CD4-positive, alpha-beta T cell (primary cell): ENCODE data around the gene ZNF581. TPM values are rescaled to one million over a fixed set of nuclear protein-coding genes. Genes with fewer than 3 reads are reported as not detected.

ENCODE experiments used
- ATAC-seq: fragments of 200-7000 bp; cut with Tn5 transposase; one replicate; pipeline ENCODE4 v1.10.0; 2022; ENCODE audit warnings: mild to moderate bottlenecking; ENCODE audit not compliant: poor library complexity
- CTCF ChIA-PET: fragments of 350-600 bp; sonication (Branson Sonifier 250); formaldehyde crosslinking; loops from one replicate; lab custom pipeline; 2021; ENCODE audit warnings: antibody characterized with exemption, inconsistent platforms; lab: Charles Lee
- POLR2A ChIA-PET: fragments of 350-600 bp; sonication (Branson Sonifier 250); formaldehyde crosslinking; loops from one replicate; lab custom pipeline; 2021; ENCODE audit warnings: antibody characterized with exemption, inconsistent platforms; lab: Charles Lee
- DNase-seq, 14 experiments: peaks; one replicate each; pipeline ENCODE4 v3.0.0-alpha.2; 2013 to 2020; ENCODE audit warnings: mixed read lengths in 2 of 14
- H3K27ac ChIP-seq, 2 donors: one replicate each; pipeline versions ENCODE4 v1.5.1 to v1.7.0; 2013; ENCODE audit warnings: low read length in 2 of 2, low read depth in 1 of 2, mild to moderate bottlenecking in 1 of 2
- H3K27me3 ChIP-seq, 2 experiments: 1 replicate in 1 of 2; 2 replicates in 1 of 2; pipeline versions ENCODE4 v1.6.1 to v1.7.0; 2013; ENCODE audit warnings: low read length in 2 of 2, control low read depth in 1 of 2, mild to moderate bottlenecking in 1 of 2, moderate library complexity in 1 of 2; ENCODE audit not compliant: insufficient read depth in 2 of 2, control insufficient read depth in 1 of 2
- H3K36me3 ChIP-seq: one replicate; pipeline ENCODE4 v1.6.1; 2013; ENCODE audit warnings: low read length, control low read depth; ENCODE audit not compliant: insufficient read depth
- H3K4me1 ChIP-seq: one replicate; pipeline ENCODE4 v1.6.1; 2013; ENCODE audit warnings: low read length, control low read depth; ENCODE audit not compliant: insufficient read depth
- H3K4me3 ChIP-seq: one replicate; pipeline ENCODE4 v1.5.1; 2013; ENCODE audit warnings: mild to moderate bottlenecking, low read length, moderate library complexity
- H3K9me3 ChIP-seq, 2 experiments: 1 replicate in 1 of 2; 2 replicates in 1 of 2; pipeline versions ENCODE4 v1.6.1 to v1.7.0; 2013; ENCODE audit warnings: low read length in 2 of 2, mild to moderate bottlenecking in 2 of 2, control low read depth in 1 of 2, moderate library complexity in 1 of 2; ENCODE audit not compliant: control insufficient read depth in 1 of 2, insufficient read depth in 1 of 2
- H3K27ac Mint-ChIP-seq: one replicate; pipeline ENCODE4 v1.8.0; 2020; ENCODE audit warnings: mixed read lengths
- H3K27me3 Mint-ChIP-seq: one replicate; pipeline ENCODE4 v1.8.0; 2021; ENCODE audit warnings: mixed read lengths
- H3K36me3 Mint-ChIP-seq: one replicate; pipeline ENCODE4 v1.8.0; 2021; ENCODE audit warnings: low read depth, mixed read lengths
- H3K4me1 Mint-ChIP-seq: one replicate; pipeline ENCODE4 v1.8.0; 2021; ENCODE audit warnings: low read depth, mixed read lengths
- H3K4me3 Mint-ChIP-seq: one replicate; pipeline ENCODE4 v1.8.0; 2020; ENCODE audit warnings: mild to moderate bottlenecking, mixed read lengths
- H3K9me3 Mint-ChIP-seq: one replicate; pipeline ENCODE4 v1.8.0; 2020; ENCODE audit warnings: mixed read lengths
- CTCF ChIP-seq: fragments of 200-600 bp; IDR thresholded peaks from one replicate; pipeline ENCODE4 v1.8.0; 2022; ENCODE audit warnings: antibody characterized with exemption, mild to moderate bottlenecking
- intact Hi-C, 2 experiments: fragments of 100-400 bp; cut with DNase I in 1 of 2; cut with micrococcal nuclease in 1 of 2; formaldehyde crosslinking; loops; one replicate each; pipeline versions ENCODE4 v1.15.1 to v1.9.0; 2023 to 2025; cut with DNase I, micrococcal nuclease
- total RNA-seq, 174 experiments: library from RNA in 2 of 174; stranded (reverse) in 2 of 174; gene quantifications; one replicate each; pipeline ENCODE4 v1.2.3 and lab custom pipeline; 2021 to 2026

ZNF581 gene
- total RNA-seq, 2 experiments from 2014 or later: 23.1 to 24.7 TPM

- Mint-ChIP-seq H3K27ac (peak within 1 kb of the TSS; percentile 100), H3K27me3 (no peaks in the 10 kb centered on the region), H3K4me3 (peak within 1 kb of the TSS; percentile 98), H3K4me1 (peaks cover 55% of the 10 kb centered on the region), H3K9me3 (no peaks in the 10 kb centered on the region), H3K36me3 (peaks cover 28% of the 10 kb centered on the region)
- peak; percentile 69 for ATAC-seq
- H3K36me3 ChIP-seq: peaks cover 8% of the 10 kb centered on the region
- H3K9me3 ChIP-seq: no peaks in the 10 kb centered on the region
- peak within 1 kb of the TSS; percentile 68 for H3K4me3 ChIP-seq
- TF ChIP-seq CTCF: no peak
- CTCF ChIA-PET: interaction anchor here (3.2 to 5.4 kb wide), 3 partner anchors 15 to 120 kb away, joined by 20 to 60 read pairs (median 24); partner anchors contain the start of gene ZNF865
- POLR2A ChIA-PET: interaction anchor here (0.9 to 4.8 kb wide), 18 partner anchors 9 to 1161 kb away, joined by 3 to 50 read pairs (median 8); partner anchors contain the start of genes FIZ1, HSPBP1, LENG9 and PPP6R1
- DNase-seq: peak; percentile 88 to 98 (median 93)
- H3K27me3 ChIP-seq: no peaks in the 10 kb centered on the region
- H3K27ac ChIP-seq: peak within 1 kb of the TSS; percentile 89 to 94
- peaks cover 56% of the 10 kb centered on the region for H3K4me1 ChIP-seq
- intact Hi-C loops: loop anchor here (1.0 kb wide), 2 partner anchors 19 to 25 kb away; partner anchors contain the start of genes FIZ1 (in 1 of the 2) and ZNF865 (in 1 of the 2)
Measured at GRCh38 chr19:55624109-55625003, 19.1 kb upstream of the ZNF581 start, which contains the start of gene ZNF784. Gene ZNF784 (minus strand): TSS chr19:55624566. CDS start chr19:55624561, 5 bp downstream.

DNA sequence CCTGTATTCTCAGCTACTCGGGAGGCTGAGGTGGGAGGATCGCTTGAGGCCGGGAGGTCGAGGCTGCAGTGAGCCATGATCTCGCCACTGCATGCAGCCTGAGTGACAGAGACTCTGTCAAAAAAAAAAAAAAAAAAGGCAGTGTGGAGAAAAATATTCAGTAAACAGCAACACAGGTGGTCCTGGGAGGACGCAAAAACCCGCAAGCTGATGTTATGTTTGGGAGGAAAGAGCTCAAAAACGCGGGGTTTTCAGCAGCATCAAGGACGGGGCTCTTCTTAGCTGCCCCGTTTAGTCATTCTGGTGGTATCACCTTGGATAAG, 18.5 kb upstream of the ZNF581 start:
- CTCF ChIA-PET: interaction anchor here (3.2 to 5.4 kb wide), 3 partner anchors 14 to 121 kb away, joined by 20 to 60 read pairs (median 24); partner anchors contain the start of gene ZNF865
- Mint-ChIP-seq H3K4me3 (peak overlapping the region; percentile 98), H3K27me3 (no peaks in the 10 kb centered on the region), H3K36me3 (peaks cover 28% of the 10 kb centered on the region), H3K9me3 (no peaks in the 10 kb centered on the region), H3K4me1 (peaks cover 50% of the 10 kb centered on the region), H3K27ac (peak overlapping the region; percentile 100)
- no peaks in the 10 kb centered on the region for H3K27me3 ChIP-seq
- H3K4me3 ChIP-seq: peak overlapping the region; percentile 68
- peaks cover 56% of the 10 kb centered on the region for H3K4me1 ChIP-seq
- peaks cover 8% of the 10 kb centered on the region for H3K36me3 ChIP-seq
- DNase-seq: no peak
- POLR2A ChIA-PET: interaction anchor here (1.1 to 4.8 kb wide), 16 partner anchors 9 to 366 kb away, joined by 3 to 50 read pairs (median 8); partner anchors contain the start of genes FIZ1, HSPBP1, PPP6R1 and U2AF2
- peak overlapping the region; percentile 89 to 94 for H3K27ac ChIP-seq
- TF ChIP-seq CTCF: no peak
- intact Hi-C loops: no loop called here
- no peak for ATAC-seq
- no peaks in the 10 kb centered on the region for H3K9me3 ChIP-seq

DNA sequence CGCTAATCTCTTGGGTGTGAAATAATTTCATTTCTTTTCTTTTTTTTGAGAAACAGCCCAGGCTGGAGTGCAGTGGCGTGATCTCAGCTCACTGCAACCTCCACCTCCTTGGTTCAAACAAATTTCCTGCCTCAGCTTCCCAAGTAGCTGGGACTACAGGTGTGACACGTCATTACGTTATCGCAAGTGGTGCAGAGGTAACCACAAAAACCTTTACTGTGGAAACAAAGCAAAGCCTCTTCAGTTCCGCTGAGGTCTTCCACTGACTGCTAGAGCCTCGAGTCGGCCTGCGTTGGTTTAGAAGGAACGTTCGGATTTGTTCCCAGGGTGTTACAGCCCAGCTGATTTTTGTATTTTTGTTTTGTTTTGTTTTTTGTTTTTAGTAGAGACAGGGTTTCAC, 17.1 kb upstream of the ZNF581 start:
- intact Hi-C loops: no loop called here
- Mint-ChIP-seq H3K27ac (peak overlapping the region; percentile 92), H3K9me3 (no peaks in the 10 kb centered on the region), H3K4me1 (peaks cover 39% of the 10 kb centered on the region), H3K27me3 (no peaks in the 10 kb centered on the region), H3K36me3 (peaks cover 17% of the 10 kb centered on the region), H3K4me3 (peak overlapping the region; percentile 90)
- no peaks in the 10 kb centered on the region for H3K9me3 ChIP-seq
- H3K4me1 ChIP-seq: peaks cover 45% of the 10 kb centered on the region
- peaks cover 5% of the 10 kb centered on the region for H3K36me3 ChIP-seq
- ChIA-PET POLR2A (interaction anchor here (0.7 to 4.8 kb wide), 14 partner anchors 7 to 509 kb away, joined by 3 to 50 read pairs (median 8); partner anchors contain the start of genes FIZ1, PPP1R12C, U2AF2 and ZNF524), CTCF (interaction anchor here (1.0 to 5.4 kb wide), 6 partner anchors 13 to 122 kb away, joined by 3 to 60 read pairs (median 12); partner anchors contain the start of genes FIZ1 and ZNF865)
- TF ChIP-seq CTCF: no peak
- peak overlapping the region; percentile 63 to 64 for H3K27ac ChIP-seq
- H3K4me3 ChIP-seq: peak overlapping the region; percentile 17
- DNase-seq: peak in 11 of 14 experiments; percentile 36 to 93 (median 47)
- peak; percentile 59 for ATAC-seq
- H3K27me3 ChIP-seq: no peaks in the 10 kb centered on the region
